Kidney epithelial cell (primary cell): ENCODE measurements around the gene SASH3. TPM values are rescaled to one million over a fixed set of nuclear protein-coding genes. Genes with fewer than 3 reads are reported as not detected.

ENCODE experiments used
- DNase-seq: peaks from one replicate; pipeline ENCODE4 v3.0.0-alpha.2; 2010; ENCODE audit warnings: low read depth
- H3K27me3 ChIP-seq: 2 replicates; pipeline ENCODE4 v1.6.0; 2011; ENCODE audit warnings: low read length; ENCODE audit not compliant: control insufficient read depth, insufficient read depth
- H3K36me3 ChIP-seq: 2 replicates; pipeline ENCODE4 v1.5.1; 2011; ENCODE audit warnings: low read length; ENCODE audit not compliant: control insufficient read depth, insufficient read depth
- H3K4me3 ChIP-seq: 2 replicates; pipeline ENCODE4 v1.5.1; 2011; ENCODE audit warnings: low read depth, mild to moderate bottlenecking, control low read depth, low read length
- CTCF ChIP-seq: IDR thresholded peaks from 2 replicates; pipeline ENCODE4 v1.5.1; 2011; ENCODE audit warnings: mild to moderate bottlenecking, moderate library complexity, low read length, control low read depth, inconsistent platforms; ENCODE audit not compliant: insufficient read depth, poor library complexity, severe bottlenecking
- total RNA-seq: library from RNA; depleted of rRNA; stranded (reverse); fragments of >200 nt; gene quantifications from 2 replicates; pipeline ENCODE4 v1.2.3, GENCODE V29; 2015

Gene SASH3
- total RNA-seq, 1 donor from 2014 or later: not detected

GRCh38 chrX:129769467-129770154 lies 10.1 kb upstream of the SASH3 start:
- DNase-seq: no peak
- H3K4me3 ChIP-seq: no peak overlapping the region
- no peaks in the 10 kb centered on the region for H3K27me3 ChIP-seq
- TF ChIP-seq CTCF: no peak
- H3K36me3 ChIP-seq: no peaks in the 10 kb centered on the region

- H3K36me3 ChIP-seq: no peaks in the 10 kb centered on the region
- TF ChIP-seq CTCF: no peak
Measured at GRCh38 chrX:129771266-129771995, 8.3 kb upstream of the SASH3 start.

DNA sequence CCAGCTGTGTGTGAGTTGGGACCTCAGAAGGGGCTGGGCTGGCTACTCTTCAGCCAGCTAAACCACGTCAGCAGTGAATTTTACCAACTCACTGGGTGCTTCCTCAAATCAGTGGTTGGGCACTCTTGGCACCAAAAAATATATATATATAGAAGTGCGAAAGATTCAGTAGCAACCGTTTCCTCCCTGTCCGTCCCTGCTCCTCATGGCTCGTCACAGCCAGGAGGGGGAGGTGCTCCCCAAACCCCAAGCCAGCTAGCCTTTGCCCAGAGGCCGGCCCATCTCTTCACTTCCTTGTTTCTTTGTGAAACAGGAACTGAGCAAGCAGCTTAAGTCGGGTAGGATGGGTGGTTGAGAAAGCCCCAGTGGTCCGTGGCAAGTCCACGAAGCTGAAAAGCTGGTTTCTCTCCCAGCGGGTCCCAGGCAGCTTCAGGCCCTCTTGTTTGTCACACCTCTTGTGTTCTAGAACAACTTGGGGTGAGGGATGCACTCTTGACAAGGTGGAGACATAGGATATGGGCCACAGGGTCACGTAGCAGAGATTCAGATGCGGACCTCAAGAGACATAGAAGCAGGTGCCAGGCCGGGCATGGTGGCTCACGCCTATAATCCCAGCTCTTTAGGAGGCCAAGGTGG lies 6.8 kb upstream of the SASH3 start:
- no peak for TF ChIP-seq CTCF
- no peaks in the 10 kb centered on the region for H3K27me3 ChIP-seq
- H3K36me3 ChIP-seq: no peaks in the 10 kb centered on the region
- no peak overlapping the region for H3K4me3 ChIP-seq
- DNase-seq: no peak

More at GRCh38 chrX:129771266-129771995, 8.3 kb upstream of the SASH3 start:
- Histone ChIP-seq H3K4me3 (no peak overlapping the region), H3K27me3 (no peaks in the 10 kb centered on the region)
- DNase-seq: no peak

DNA sequence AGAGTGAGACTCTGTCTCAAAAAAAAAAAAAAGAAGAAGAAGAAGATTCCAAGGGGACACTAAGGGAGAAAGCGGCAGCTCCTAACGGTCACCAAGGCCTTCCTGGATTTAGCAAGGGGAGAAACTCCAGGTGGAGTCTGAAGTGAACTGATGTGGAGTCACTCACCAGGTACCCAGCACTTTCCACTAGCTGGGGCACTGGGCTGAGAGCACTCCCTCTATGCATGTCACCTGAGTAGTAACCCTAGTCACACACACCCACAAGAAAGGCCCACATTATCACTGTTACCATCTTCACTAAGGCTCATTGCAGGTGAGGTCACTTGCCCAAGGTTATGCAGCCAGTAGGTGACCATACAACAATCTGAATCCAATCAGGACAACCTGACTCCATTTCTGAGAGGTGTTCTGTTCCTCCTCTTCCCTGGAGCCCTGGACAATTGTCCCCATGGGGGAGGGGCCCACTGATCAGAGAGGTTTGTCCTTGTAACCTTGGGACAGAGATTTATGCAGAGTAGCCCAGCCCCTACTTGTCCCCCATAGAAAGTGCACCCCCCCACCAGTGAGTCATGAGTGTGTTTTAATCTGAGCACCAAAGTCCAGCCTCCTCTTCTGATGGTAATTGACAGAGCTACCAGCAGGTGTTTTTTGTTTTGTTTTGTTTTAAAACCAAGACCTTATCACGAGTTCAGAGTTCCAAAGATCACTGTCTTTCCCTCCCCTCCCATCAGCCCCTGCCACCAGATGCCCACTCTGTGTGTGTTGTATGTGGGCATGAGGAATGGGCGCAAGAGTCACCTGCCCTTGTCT lies 5.9 kb upstream of the SASH3 start:
- Histone ChIP-seq H3K4me3 (no peak overlapping the region), H3K27me3 (no peaks in the 10 kb centered on the region), H3K36me3 (no peaks in the 10 kb centered on the region)
- no peak for DNase-seq
- no peak for TF ChIP-seq CTCF

GRCh38 chrX:129777218-129778030 lies 2.3 kb upstream of the SASH3 start:
- no peak for TF ChIP-seq CTCF
- H3K36me3 ChIP-seq: no peaks in the 10 kb centered on the region
- H3K27me3 ChIP-seq: no peaks in the 10 kb centered on the region
- no peak overlapping the region for H3K4me3 ChIP-seq
- DNase-seq: no peak
